Kidney (tissue), 14 donors: ENCODE results near the gene GATC. TPM values are rescaled to one million over a fixed set of nuclear protein-coding genes. Genes with fewer than 3 reads are reported as not detected.
A peak's percentile ranks its signal among the peaks of the same experiment; 100 is the strongest.

Source experiments
- DNase-seq, 5 donors: peaks; one replicate each; pipeline ENCODE4 v3.0.0-alpha.2; 2013 to 2020
- FAIRE-seq: peaks from 2 replicates; lab custom pipeline; 2012; peaks lifted over from hg19 to GRCh38; lab: Jason Lieb, UNC
- H3K27ac ChIP-seq, 2 donors: one replicate each; pipeline ENCODE4 v1.7.0; 2013; ENCODE audit warnings: low read depth in 2 of 2, low read length in 2 of 2, inconsistent platforms in 1 of 2
- H3K27me3 ChIP-seq: one replicate; pipeline ENCODE4 v1.7.1; 2013; ENCODE audit warnings: low read length, inconsistent platforms; ENCODE audit not compliant: control insufficient read depth, insufficient read depth
- H3K36me3 ChIP-seq, 3 donors: one replicate each; pipeline versions ENCODE4 v1.7.0 to v1.7.1; 2013; ENCODE audit warnings: low read length in 3 of 3, control low read depth in 1 of 3, inconsistent platforms in 1 of 3; ENCODE audit not compliant: insufficient read depth in 3 of 3, control insufficient read depth in 2 of 3
- H3K4me1 ChIP-seq, 3 donors: one replicate each; pipeline versions ENCODE4 v1.7.0 to v1.7.1; 2013; ENCODE audit warnings: low read length in 3 of 3, inconsistent platforms in 1 of 3, low read depth in 1 of 3; ENCODE audit not compliant: control insufficient read depth in 2 of 3, insufficient read depth in 2 of 3
- H3K4me3 ChIP-seq, 3 donors: one replicate each; pipeline versions ENCODE4 v1.7.0 to v1.8.1; 2013; ENCODE audit warnings: low read length in 3 of 3, control low read depth in 1 of 3, inconsistent platforms in 1 of 3
- H3K9ac ChIP-seq, 3 donors: one replicate each; pipeline versions ENCODE4 v1.7.0 to v1.7.1; 2013; ENCODE audit warnings: low read length in 3 of 3, control low read depth in 1 of 3, inconsistent platforms in 1 of 3
- H3K9me3 ChIP-seq, 3 donors: one replicate each; pipeline versions ENCODE4 v1.7.0 to v1.7.1; 2013; ENCODE audit warnings: low read length in 3 of 3, control low read depth in 1 of 3, inconsistent platforms in 1 of 3; ENCODE audit not compliant: control insufficient read depth in 2 of 3, insufficient read depth in 1 of 3
- intact Hi-C: fragments of 100-400 bp; cut with DNase I; formaldehyde crosslinking; loops from one replicate; pipeline ENCODE4 v1.11.1; 2022
- polyA plus RNA-seq: library from polyadenylated mRNA; stranded (reverse); fragments of 350-450 nt; fragmentation: Illumina TruSeq; extraction: RNeasy Lipid Tissue Mini Kit (QIAGEN cat#74804); gene quantifications from one replicate; pipeline ENCODE4 v1.2.3, GENCODE V29; 2014; ENCODE audit warnings: low read depth, low replicate concordance; ENCODE audit not compliant: insufficient read depth
- total RNA-seq: library from RNA; stranded (reverse); fragmentation: NEBNext Ultra II Directional; extraction: Animal tissue kit (Norgen Biotek cat#: 25700); gene quantifications from one replicate; pipeline ENCODE4 v1.2.1, GENCODE V29; 2021
- TF ChIP-seq, protein P1 (sequence below): IDR thresholded peaks from 3 replicates; pipeline ENCODE4 v1.5.1; 2012; ENCODE audit warnings: mild to moderate bottlenecking, moderate library complexity, borderline replicate concordance; ENCODE audit not compliant: insufficient read depth; ENCODE audit errors: extremely low read depth
- donor health status: control.
- donor health status: control.
- donor health status: control.
- donor health status: control.
- donor health status: control.
- donor health status: DM: yes; HTN: yes; CAD: no.
- donor health status: Normal renal cell carcinoma (clear cell type).

GATC gene
- total and polyA plus RNA-seq, 2 donors from 2014 or later = 13.7 to 39.4 TPM

DNA sequence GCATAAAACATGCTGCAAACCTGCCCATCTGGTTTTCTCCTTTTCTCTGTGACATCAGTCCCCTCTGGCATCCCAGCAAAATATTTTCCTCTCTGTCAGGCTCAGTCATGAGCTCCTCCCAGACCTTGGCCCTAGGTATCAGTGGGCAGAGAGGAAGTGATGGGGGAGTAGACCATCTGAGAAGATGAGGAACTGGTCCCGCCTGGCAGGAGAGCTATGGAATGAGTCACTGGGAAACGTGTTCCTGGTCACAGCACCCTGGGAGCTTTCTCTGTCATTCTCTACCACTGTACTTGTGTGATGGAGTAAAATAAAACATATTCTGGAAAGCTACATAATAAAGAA, 28.3 kb downstream of the GATC start:
- no peaks in the 10 kb centered on the region for H3K4me1 ChIP-seq
- peak in 3 of 5 donors; percentile 53 to 84 (median 75) for DNase-seq
- H3K4me3 ChIP-seq = no peak overlapping the region
- intact Hi-C loops = no loop called here
- H3K36me3 ChIP-seq = no peaks in the 10 kb centered on the region
- no peaks in the 10 kb centered on the region for H3K9me3 ChIP-seq
- H3K27ac ChIP-seq = no peak overlapping the region
- H3K27me3 ChIP-seq = no peaks in the 10 kb centered on the region
- FAIRE-seq = no peak
- no peak overlapping the region for H3K9ac ChIP-seq
- TF ChIP-seq, protein P1, sequence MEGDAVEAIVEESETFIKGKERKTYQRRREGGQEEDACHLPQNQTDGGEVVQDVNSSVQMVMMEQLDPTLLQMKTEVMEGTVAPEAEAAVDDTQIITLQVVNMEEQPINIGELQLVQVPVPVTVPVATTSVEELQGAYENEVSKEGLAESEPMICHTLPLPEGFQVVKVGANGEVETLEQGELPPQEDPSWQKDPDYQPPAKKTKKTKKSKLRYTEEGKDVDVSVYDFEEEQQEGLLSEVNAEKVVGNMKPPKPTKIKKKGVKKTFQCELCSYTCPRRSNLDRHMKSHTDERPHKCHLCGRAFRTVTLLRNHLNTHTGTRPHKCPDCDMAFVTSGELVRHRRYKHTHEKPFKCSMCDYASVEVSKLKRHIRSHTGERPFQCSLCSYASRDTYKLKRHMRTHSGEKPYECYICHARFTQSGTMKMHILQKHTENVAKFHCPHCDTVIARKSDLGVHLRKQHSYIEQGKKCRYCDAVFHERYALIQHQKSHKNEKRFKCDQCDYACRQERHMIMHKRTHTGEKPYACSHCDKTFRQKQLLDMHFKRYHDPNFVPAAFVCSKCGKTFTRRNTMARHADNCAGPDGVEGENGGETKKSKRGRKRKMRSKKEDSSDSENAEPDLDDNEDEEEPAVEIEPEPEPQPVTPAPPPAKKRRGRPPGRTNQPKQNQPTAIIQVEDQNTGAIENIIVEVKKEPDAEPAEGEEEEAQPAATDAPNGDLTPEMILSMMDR = no peak

DNA sequence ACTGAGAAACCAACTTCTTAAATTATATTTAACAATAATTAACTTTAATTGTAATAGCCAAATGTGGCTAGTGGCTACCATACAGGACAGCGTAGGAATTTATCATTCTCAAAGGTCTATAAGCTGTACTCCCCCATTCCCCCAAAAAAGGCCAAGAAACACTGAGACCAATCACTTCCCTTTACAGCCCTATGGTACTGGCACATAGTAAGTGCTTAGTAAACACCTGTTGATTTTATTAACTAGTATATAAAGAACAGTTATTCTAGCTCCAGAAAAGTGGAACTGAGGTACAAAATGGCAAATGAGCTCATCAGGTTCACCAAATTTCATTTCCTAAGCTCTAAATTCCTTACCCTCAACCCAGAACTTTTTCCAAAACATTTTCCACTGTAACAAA, 29.4 kb downstream of the GATC start:
- Histone ChIP-seq H3K4me1 (no peaks in the 10 kb centered on the region), H3K27ac (no peak overlapping the region), H3K36me3 (no peaks in the 10 kb centered on the region), H3K9ac (no peak overlapping the region), H3K27me3 (no peaks in the 10 kb centered on the region), H3K4me3 (no peak overlapping the region), H3K9me3 (no peaks in the 10 kb centered on the region)
- TF ChIP-seq, protein P1 = no peak
- DNase-seq (no peak), FAIRE-seq (no peak)
- intact Hi-C loops = no loop called here

- DNase-seq (no peak), FAIRE-seq (no peak)
- no peak overlapping the region for H3K4me3 ChIP-seq
- H3K27ac ChIP-seq = no peak overlapping the region
- H3K27me3 ChIP-seq = no peaks in the 10 kb centered on the region
- intact Hi-C loops = no loop called here
- TF ChIP-seq, protein P1 = no peak
- no peaks in the 10 kb centered on the region for H3K9me3 ChIP-seq
- H3K9ac ChIP-seq = no peak overlapping the region
- H3K36me3 ChIP-seq = no peaks in the 10 kb centered on the region
- H3K4me1 ChIP-seq = no peaks in the 10 kb centered on the region
Observed at GRCh38 chr12:120479458-120479857, 33.2 kb downstream of the GATC start.

- Histone ChIP-seq H3K4me3 (no peak overlapping the region), H3K27ac (no peak overlapping the region), H3K4me1 (no peaks in the 10 kb centered on the region), H3K27me3 (no peaks in the 10 kb centered on the region), H3K9ac (no peak overlapping the region), H3K36me3 (no peaks in the 10 kb centered on the region), H3K9me3 (no peaks in the 10 kb centered on the region)
- TF ChIP-seq, protein P1 = no peak
- FAIRE-seq = no peak
- no peak for DNase-seq
- intact Hi-C loops = no loop called here
Observed at GRCh38 chr12:120480211-120480610, 34.0 kb downstream of the GATC start.
